HG03064 (cell line): ENCODE measurements around the gene COL13A1.

Experiments
- ATAC-seq: cut with Tn5 transposase; IDR thresholded peaks from one replicate; pipeline ENCODE4 v1.9.1; 2021; ENCODE audit warnings: low read depth; ENCODE audit not compliant: unreplicated experiment

COL13A1 gene

DNA sequence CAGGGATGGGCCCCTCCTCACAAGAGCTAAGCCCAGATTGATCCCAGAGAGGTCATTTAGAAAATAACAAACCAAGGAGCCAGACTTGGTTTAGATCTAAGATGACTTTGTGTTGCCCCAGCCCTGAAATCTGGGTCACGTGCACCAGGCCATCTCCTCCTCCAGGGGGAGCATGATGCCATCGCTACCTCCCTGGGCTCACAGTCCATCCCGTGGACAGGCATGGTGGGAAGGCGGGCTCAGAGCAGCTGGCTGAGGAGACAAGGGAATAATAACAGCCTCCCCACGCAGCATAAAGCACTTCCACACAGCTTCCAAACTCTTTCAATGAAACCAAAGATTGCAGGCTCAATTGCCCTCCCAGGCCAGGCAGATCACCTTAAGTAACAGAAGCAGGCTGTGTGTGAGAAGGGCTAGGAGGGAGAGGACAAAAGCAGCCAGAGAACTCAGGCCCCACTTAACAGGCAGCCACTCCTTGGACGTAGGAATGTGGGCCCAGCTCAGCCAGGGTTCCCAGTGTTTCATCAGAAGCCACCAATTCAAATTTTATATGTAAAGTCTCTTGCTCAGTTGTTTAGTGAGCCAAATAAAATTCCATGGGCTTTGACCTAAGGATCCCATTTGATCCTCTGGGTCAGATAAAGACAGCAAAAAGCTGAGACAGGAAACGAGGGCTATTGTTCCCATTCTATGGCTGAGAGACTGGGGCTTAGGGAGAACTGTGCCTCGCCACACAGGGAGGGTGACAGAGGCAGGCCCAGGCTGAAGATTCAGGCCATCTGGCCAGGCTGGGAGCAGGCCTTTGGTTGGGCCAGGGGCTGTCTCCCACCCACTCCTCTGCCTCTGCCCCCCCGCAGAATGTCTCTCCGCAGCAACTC is 100.2 kb downstream of the COL13A1 start:
- no peak for ATAC-seq

DNA sequence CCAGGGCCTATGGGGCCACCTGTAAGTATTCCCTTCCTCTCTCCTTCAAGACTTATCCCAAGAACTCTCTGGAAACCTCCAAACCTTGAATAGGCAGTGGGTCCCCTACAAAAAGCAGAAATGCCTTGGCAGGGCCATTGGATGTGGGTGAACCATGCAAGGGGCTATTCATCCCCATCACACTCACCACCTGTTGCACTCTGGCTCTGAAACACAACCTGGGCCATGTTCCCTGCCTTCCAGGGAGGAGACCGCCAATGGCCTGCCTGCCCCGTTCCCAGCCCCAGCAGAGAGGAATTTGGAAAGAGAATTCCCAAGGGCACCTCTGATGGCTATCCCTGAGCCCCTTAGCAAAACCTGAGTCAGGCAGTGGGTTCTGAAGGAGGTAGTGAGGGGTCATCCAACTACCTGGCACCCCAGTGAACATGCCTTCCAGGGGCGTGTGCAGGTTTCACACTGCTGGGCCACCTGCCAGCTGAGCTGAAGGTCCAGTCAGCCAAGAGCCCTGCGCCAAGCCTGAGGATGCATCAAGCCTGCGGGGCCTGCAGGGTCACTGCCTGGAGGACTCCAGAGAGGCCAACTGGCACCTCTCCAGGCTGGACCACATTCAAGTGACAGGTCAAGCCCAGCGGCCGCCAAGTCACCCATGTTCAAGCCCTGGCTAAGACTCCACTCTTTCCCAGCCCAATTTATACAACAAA is 101.3 kb downstream of the COL13A1 start:
- no peak for ATAC-seq

- no peak for ATAC-seq
Measured at GRCh38 chr10:69904533-69904932, 102.8 kb downstream of the COL13A1 start.

DNA sequence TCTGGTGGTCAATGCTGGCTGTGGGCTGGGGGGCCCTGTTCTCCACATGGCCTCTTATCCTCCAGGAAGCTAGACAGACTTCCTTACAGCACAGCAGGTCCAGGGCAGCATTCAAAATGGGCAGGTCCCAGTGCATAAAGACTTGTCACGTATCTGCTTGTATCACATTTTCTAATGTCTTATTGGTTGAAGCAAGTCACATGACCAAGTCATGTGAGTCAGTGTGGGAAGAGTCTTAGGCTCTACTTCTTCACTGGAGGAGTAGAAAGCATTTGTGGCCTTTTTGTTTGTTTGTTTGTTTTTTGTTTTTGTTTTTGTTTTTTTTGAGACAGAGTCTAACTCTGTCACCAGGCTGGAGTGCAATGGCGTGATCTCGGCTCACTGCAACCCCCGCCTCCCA is 104.7 kb downstream of the COL13A1 start:
- ATAC-seq = no peak

DNA sequence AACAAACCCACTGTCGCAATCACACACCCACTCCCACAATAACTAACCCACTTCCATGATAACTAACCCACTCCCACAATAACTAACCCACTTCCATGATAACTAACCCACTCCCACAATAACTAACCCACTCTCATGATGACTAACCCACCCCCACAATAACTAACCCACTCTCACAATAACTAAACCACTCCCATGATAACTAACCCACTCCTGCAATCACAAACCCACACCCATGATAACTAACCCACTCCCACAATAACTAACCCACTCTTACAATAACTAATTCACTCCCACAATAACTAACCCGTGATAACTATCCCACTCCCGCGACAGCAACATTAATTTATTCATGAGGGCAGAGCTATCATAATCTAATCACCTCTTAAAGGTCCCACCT is 105.8 kb downstream of the COL13A1 start:
- no peak for ATAC-seq

DNA sequence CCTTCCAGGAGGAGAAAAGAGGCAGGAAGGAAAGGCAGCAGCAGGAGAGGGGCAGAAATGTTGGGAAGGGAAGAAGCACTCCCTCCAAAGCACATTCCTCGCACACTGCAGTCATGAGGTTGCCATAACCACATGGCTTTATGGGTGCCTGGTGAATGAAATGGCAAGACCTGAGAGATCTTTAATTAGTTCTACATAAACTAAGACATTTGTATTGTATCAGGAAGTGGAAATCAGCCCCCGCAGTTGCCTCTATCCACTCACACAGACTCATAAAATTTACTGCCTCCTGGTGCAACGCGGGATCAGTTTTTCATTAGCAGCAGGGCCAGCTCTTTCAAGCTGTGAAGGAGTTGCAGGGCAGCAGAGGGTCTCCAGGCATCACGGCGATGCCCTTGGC is 106.4 kb downstream of the COL13A1 start:
- ATAC-seq = no peak

DNA sequence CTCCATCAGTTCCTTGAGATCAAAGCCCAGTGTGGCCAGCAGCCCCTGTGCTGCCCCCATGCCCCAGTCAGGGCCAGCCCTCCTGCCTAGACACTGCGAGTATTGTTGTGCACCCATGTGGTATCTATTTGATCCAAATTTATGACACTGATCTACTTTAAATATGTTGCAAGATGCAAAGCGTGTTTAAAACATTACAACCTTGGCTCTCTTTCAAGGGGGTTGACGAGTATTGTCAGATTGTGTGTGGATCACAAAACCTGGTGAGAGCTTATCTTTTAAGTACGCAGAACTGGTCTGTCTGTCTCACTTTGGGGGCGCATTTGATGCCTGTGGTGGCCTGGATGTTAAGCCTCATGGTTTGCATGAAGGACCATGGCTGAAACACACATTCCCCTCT is 108.9 kb downstream of the COL13A1 start:
- no peak for ATAC-seq

GRCh38 chr10:69911613-69912528 is 110.2 kb downstream of the COL13A1 start:
- no peak for ATAC-seq

DNA sequence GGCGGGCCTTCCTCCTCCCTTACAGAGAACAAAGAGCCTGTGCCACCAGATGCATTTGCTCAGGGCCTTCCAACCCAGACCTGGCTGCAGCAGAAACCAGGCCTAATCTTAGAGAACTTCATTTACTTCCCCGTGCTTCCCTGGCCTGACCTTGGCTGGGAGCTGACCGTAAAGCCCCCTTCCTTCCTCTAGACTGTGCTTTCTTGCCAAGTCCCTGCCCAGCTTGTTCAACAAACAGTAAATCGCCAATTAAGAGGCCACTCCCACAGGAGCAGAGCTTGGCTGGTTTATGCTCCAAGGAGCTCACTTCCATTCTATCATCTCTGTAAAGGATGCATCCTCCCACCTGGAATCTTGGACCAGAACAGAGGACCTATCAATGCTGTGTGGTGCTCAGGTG is 110.9 kb downstream of the COL13A1 start:
- no peak for ATAC-seq

DNA sequence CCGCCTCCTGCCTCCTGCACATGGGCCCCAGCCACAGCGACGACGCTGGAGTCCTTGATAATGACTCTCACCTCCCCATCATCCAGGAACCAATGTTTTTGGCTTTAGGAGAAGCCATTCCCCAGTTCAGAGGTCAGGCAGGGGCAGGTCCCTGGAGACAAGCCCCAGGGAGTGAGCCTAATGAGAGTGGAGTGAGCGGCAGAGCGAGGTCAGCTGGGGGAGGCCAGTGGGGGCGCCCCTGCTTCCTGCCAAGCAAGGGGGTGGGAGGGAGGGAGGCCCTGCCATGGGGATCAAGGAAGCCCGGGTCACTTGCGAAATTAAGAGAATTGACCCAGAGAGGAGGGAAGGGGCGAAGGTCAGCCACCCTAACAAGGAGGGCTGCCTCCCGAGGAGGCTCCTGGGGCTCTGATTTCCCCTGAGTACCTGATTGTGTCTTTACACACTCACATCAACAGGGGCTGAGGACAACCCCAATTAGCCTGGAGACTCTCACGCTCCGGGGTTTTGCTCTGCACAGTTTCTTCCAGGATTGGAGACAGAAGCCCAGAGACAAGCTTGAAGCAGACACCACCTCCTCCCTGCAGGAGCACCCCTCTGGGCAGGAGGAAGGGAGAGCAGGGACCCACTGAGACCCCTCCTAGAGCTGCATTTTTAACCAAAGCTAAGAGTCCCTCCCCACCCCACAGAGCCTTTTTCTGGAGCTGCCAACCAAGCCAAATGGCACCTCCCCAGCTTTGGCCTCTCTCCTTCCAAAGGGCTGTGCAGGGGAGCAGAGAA is 112.1 kb downstream of the COL13A1 start:
- no peak for ATAC-seq

- no peak for ATAC-seq
Measured at GRCh38 chr10:69914398-69915214, 112.9 kb downstream of the COL13A1 start.

DNA sequence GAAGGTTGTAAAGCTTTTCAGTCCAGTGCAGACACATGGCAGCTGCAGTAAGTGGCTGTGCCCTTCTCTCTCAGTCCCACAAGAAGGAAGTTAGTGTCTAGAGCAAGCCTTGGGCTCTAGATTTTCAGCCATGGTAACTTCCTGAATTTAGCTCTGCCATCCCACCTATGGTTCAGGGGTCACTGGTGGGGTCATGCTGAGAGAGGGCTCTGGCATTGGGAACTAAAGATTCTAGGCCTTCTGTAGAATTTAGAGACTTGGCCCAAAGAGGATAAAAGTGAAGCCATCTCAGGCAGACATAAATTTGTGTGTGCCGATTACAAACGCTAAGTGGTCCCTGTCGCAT is 113.5 kb downstream of the COL13A1 start:
- ATAC-seq = no peak

DNA sequence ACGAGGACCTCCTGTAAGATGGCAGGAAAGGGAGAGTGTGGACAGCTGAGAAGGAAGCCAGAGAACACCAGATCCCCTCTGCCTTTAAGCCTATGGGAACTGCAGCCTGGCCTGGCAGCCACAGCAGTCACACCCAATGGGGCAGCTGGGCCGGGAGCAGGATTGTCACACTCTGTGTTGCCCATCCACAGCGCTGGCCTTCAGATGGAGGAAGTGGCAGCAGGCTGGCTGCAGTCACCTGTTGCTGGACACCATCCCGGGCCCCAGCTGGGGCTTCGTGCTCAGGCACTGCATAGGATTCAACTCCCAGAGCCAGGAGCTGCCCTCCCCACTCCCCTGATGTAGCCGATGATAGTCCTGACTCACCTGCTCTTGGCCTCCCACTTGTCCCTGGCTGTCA is 114.4 kb downstream of the COL13A1 start:
- ATAC-seq = no peak

GRCh38 chr10:69918036-69918435 is 116.3 kb downstream of the COL13A1 start:
- no peak for ATAC-seq

DNA sequence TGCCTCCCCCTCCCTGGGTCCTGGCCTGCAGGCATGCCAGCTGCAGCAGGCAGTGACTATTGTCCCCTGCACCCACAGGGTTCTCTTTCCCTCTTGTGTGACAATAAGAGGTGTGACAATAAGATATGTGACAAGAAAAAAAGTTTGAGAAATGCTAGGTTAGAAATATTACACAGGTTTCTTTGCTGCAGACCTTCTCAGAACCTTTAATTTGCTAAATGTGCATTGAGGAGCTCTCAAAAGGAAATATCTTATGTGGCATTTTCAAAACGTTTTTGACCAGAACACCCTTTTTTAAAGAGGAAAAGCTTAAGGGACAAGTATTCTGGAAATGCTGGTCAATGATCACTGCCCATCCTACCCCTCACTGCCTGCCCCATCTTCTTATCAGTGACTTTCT is 117.5 kb downstream of the COL13A1 start:
- no peak for ATAC-seq

DNA sequence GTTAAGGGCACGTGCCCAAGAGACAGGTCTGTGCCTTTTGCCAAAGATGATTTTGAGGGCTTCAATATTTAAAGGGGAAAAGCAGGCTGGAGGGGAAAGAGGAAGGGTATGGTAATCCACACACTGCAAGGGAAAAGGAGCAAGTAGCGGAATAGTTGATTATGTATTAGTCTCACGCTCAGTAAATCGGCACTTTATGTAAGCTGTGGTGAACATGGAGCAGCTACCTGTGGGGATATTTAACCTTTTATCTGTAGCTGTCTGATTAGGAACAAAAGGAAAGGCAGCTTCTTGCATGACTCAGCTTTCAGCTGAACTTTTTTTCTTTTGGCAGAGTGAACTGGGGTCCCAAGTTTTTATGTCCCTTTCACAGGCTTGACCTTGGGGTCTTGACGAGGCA is 123.4 kb downstream of the COL13A1 start:
- no peak for ATAC-seq

GRCh38 chr10:69928339-69928738 is 126.6 kb downstream of the COL13A1 start:
- no peak for ATAC-seq

DNA sequence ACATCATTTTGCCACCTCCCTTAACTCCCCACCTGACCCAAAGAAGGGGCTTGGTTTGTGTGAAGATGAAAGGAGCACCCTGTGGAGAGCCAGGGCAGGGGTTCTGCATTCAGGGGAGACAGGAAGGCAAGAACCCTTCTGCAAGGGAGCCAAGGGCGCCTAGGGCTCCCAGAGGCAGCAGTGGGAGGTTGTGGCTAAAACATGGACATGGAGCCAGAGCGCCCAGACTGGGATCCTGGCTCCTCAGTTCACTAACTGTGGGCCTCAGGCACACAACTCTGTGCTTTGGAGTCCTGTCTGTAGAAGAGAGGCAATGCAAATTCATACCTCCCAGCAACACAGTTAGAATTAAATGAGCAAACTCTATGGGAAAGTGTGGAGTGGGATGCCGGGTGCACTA is 127.9 kb downstream of the COL13A1 start:
- ATAC-seq = no peak

- no peak for ATAC-seq
Measured at GRCh38 chr10:69934768-69935167, 133.1 kb downstream of the COL13A1 start.

DNA sequence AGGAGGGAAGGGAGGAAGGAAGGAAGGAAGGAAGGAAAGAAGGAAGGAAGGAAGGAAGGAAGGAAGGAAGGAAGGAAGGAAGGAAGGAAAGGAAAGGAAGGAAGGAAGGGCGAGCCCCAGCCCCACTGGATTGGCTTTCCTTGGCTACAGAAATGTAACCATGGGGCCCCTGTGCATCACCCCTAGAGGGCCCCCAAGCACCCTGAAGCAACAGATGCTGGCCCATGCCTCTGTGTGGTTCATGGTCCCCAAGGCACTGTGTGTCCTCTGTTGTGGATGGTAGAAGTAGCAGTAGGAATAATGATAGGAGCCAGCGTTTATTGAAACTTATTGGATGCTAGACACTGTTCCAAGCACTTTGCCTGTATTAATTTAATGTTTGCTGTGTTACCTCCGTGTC is 134.4 kb downstream of the COL13A1 start:
- no peak for ATAC-seq
